H1 (cell line): ENCODE measurements around the gene CSF3. TPM values are rescaled to one million over a fixed set of nuclear protein-coding genes. Genes with fewer than 3 reads are reported as not detected.

Experiments used
- CBX8 ChIP-seq: fragments of 300-800, 300-1000 bp; sonication (generic); IDR thresholded peaks from 2 replicates; pipeline ENCODE4 v1.7.1; 2016; ENCODE audit warnings: low read depth, low read length, borderline replicate concordance
- CHD7 ChIP-seq: fragments of 300-600 bp; sonication (generic); IDR thresholded peaks from 2 replicates; pipeline ENCODE4 v1.7.1; 2012; ENCODE audit warnings: low read length, moderate library complexity, mild to moderate bottlenecking, inconsistent platforms; ENCODE audit not compliant: insufficient replicate concordance
- HDAC2 ChIP-seq, 2 experiments: fragments of 300-600 bp in 1 of 2; sonication (generic) in 1 of 2; IDR thresholded peaks; 2 replicates each; pipeline ENCODE4 v1.6.1; 2011 to 2012; ENCODE audit warnings: low read depth in 2 of 2, low read length in 2 of 2, mild to moderate bottlenecking in 2 of 2, moderate library complexity in 2 of 2, borderline replicate concordance in 1 of 2, inconsistent platforms in 1 of 2
- KDM4A ChIP-seq: IDR thresholded peaks from one replicate; pipeline ENCODE4 v1.7.1; 2012; ENCODE audit warnings: low read depth, mild to moderate bottlenecking, moderate library complexity, low read length, inconsistent platforms; ENCODE audit not compliant: severe bottlenecking
- PHF8 ChIP-seq: fragments of 200-600 bp; sonication (generic); conservative IDR thresholded peaks from 2 replicates; pipeline ENCODE4 v1.7.1; 2012; ENCODE audit warnings: low read depth, mild to moderate bottlenecking, inconsistent platforms, low read length, moderate library complexity
- SAP30 ChIP-seq: fragments of 300-600 bp; sonication (generic); IDR thresholded peaks from 2 replicates; pipeline ENCODE4 v1.7.1; 2012; ENCODE audit warnings: low read length, moderate library complexity, mild to moderate bottlenecking, inconsistent platforms; ENCODE audit not compliant: insufficient read depth, insufficient replicate concordance
- SP4 ChIP-seq: IDR thresholded peaks from 2 replicates; pipeline ENCODE4 v1.6.1; 2012; ENCODE audit warnings: low read length, inconsistent platforms
- TEAD4 ChIP-seq: IDR thresholded peaks from 2 replicates; pipeline ENCODE4 v1.6.1; 2012; ENCODE audit warnings: low read depth, low read length, inconsistent platforms, mixed read lengths
- USF2 ChIP-seq: IDR thresholded peaks from 2 replicates; pipeline ENCODE4 v1.6.1; 2011; ENCODE audit warnings: low read length, improper control_type of control experiment
- ZNF274 ChIP-seq: IDR thresholded peaks from 2 replicates; pipeline ENCODE4 v1.7.0; 2012; ENCODE audit warnings: low read length, borderline replicate concordance; ENCODE audit errors: extremely low read depth
- polyA plus RNA-seq, 7 experiments: library from polyadenylated mRNA; depleted of rRNA in 3 of 7; stranded (reverse) in 5 of 7; unstranded in 2 of 7; fragments of >200 nt in 5 of 7; fragments of 200-250 nt in 2 of 7; gene quantifications; 1 replicate in 5 of 7; 2 replicates in 1 of 7; 4 replicates in 1 of 7; pipeline versions ENCODE4 v1.2.1 to v1.2.3, GENCODE V29; 2011 to 2013; ENCODE audit warnings: missing spikeins in 2 of 7, mixed read lengths in 2 of 7
- total RNA-seq: library from RNA; stranded (reverse); fragmentation: NEBNext Ultra II Directional; extraction: Animal tissue kit (Norgen Biotek cat#: 25700); gene quantifications from 2 replicates; pipeline ENCODE4 v1.2.1, GENCODE V29; 2021

Gene CSF3
- total and polyA plus RNA-seq, 2 of the 8 experiments (the other 6 are each of a cell fraction or from before 2014, with no cell fraction given): 0.03 TPM; not detected in 1

GRCh38 chr17:39995438-39995837, 19.8 kb upstream of the CSF3 start (continued):
- TF ChIP-seq CHD7: no peak
- TF ChIP-seq SP4: no peak
- TF ChIP-seq ZNF274: no peak
- no peak for TF ChIP-seq PHF8
- no peak for TF ChIP-seq KDM4A
- TF ChIP-seq SAP30: no peak
- no peak for TF ChIP-seq HDAC2 (IDR thresholded peaks at IDR 0.05; ENCODE audit: borderline replicate concordance in 1 of 2, low read depth in 2 of 2, low read length in 2 of 2)
- no peak for TF ChIP-seq CBX8
- TF ChIP-seq USF2: no peak
- no peak for TF ChIP-seq TEAD4
